ENCODE data around the gene ANKRD35. TPM values are rescaled to one million over a fixed set of nuclear protein-coding genes. Genes with fewer than 3 reads are reported as not detected.
A peak's percentile ranks its signal among the peaks of the same experiment; 100 is the strongest.

ANKRD35 gene
- total RNA-seq, 1 experiment from 2014 or later, result 0.25 TPM

DNA sequence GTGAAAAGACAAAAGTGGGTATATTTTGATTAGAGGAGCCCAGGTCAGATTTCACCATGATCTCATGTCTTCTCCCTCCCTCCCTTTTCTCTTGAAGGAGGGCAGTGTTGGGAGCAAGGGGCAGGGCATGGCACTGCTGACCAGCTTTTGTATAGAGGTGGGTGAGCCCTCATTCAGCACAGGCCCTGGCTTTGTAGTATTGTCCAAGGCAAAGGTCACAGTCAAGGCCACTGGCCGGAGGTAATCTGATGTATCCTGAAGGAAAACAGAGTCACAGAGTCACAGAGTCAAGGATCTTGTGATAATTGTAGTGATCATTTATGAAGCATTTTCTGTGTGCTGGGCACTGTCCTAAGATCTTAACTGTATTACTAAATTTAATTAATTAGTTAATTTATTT is 12.3 kb upstream of the ANKRD35 start:
- no peak for DNase-seq (ENCODE audit: low read depth)

- no peak for DNase-seq (ENCODE audit: low read depth)
Measured at GRCh38 chr1:145895471-145895870, 9.8 kb upstream of the ANKRD35 start.

GRCh38 chr1:145893306-145894055 is 7.8 kb upstream of the ANKRD35 start:
- DNase-seq (ENCODE audit: low read depth), result no peak

DNA sequence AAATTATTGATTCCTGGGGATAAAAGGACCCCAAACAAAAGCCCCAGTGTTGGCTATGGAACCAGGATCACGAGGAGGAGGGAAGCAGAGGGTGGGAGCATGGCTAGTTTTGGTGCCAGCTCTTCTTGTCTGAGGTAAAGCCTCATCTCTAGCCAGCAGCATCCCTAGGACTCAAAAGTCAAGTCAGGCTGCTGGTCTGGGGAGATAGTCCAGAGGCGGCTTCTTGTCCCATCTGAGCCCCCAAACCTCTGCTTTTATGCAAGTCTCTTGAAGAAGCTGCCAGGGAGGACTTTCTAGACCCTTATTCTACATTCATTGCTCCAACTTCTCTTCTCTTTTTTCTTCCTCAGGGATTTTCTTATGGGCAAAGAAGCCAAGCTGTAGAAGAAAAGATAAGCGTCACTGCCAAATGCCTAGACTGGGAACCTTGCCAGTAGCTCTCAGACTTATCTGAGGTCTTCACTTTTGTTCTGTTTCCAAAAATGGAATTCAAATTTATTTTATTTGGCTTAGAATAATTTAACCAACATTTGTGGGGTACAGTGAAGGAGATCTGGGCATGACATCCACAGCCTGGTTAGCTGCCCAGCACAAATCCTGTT is 6.9 kb upstream of the ANKRD35 start:
- DNase-seq (ENCODE audit: low read depth), result peak; percentile 72

GRCh38 chr1:145891587-145892485 is 6.2 kb upstream of the ANKRD35 start:
- DNase-seq (ENCODE audit: low read depth), result peak; percentile 100

DNA sequence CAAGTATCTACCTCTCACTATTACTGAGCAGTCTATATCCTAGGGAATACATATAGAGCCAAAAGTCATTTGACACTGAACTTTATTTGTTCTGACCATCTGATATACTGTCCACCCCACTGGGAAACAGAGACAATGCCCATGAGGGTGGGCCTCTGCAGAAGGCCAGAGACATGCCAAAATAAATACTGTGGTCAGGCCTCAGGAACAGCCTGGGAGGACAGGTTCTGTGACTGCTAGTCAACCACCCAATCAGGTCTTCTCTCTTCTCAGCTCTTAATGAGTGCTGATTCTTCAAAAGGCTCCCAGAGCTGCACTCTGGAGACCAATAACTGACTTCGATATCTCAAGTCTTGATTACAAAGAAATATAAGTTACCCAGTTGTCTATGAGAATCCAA is 5.5 kb upstream of the ANKRD35 start:
- peak; percentile 29 for DNase-seq (ENCODE audit: low read depth)

GRCh38 chr1:145889722-145890121 is 4.1 kb upstream of the ANKRD35 start:
- no peak for DNase-seq (ENCODE audit: low read depth)

- peak; percentile 43 for DNase-seq (ENCODE audit: low read depth)
Measured at GRCh38 chr1:145887631-145888030, 2.0 kb upstream of the ANKRD35 start.

- no peak for DNase-seq (ENCODE audit: low read depth)
Measured at GRCh38 chr1:145886816-145887215, 1.1 kb upstream of the ANKRD35 start.

DNA sequence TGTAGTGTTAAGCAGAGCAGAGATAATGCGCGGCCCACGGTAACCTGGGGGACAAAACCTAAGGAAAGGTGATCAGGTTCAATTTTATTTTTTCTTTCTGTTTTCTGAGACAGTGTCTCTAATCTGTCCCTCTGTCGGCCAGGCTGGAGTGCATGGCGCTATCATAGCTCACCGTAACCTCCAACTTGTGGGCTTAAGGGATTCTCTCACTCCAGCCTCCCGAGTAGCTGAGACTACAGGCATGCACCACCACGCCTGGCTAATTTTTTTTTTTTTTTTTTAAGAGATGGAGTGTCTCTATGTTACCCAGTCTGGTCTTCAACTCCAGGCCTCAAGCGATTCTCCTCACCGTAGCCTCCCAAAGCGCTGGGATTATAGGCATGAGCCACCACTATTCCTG is 724 bp upstream of the ANKRD35 start:
- DNase-seq (ENCODE audit: low read depth), result no peak

DNA sequence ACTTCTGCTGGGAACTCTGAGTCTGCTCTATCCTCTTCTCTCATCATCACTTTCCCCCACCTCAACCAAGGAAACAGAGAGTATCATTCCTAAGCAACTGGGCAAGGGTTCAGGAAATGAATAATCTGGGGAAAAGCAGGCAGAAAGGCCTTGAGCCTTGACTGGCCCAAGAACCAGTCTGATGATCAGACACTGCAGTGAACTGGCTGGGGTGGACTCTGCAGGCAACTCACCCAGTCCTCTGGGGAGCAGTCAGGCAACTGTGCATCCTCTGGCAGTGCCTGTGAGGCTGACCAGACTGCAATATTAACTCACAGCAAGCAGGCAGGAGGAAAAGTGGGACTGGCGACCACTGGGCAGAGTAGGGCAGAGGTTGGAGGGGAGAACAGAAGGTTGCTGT is 991 bp downstream of the ANKRD35 start:
- peak; percentile 33 for DNase-seq (ENCODE audit: low read depth)

GRCh38 chr1:145879775-145880174 is 5.9 kb downstream of the ANKRD35 start:
- no peak for DNase-seq (ENCODE audit: low read depth)

DNA sequence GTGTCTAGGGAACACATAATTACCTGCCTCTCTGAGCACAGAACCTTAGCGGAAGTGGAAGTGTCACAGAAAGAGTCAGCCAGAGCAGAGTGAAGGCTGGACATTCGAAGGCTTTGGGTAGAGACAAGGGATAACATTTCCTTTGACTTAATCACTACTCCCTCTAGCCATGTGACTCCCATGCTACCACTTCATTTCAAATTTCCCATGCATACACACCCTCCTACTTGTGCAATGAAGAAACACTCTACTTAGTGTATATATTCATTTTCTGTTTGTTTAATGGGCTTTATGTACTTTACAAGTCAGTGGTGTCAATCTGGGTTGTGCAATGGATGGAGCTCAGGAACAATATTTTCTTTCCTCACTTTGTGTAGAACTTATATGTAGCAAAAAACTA is 6.9 kb downstream of the ANKRD35 start:
- DNase-seq (ENCODE audit: low read depth), result no peak

DNA sequence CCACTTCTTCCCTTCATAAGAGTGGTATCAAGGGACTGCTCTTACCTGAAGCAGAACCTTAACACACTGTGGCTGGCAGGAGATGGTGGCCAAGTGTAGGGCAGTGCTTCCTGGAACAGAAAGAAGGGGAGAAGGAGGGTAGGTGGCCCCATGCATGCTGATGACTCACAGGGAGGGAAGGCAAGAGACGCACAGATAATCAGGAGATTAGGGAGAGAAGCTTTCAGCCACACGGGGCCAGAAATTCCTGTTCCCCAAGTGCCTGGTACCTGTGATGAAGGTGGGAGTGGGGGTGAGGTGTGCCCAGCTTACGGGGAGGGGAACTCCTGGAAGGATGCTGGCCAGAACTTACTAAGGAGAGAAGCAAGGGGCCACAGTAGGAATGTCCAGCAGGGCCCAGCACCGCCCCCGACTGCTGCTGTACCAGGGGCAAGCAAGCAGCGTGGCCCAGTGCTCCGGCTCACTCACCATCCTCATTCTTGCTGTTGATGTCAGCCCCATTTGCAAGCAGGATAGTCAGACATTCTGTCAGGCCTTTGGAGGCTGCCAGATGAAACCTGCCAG is 7.7 kb downstream of the ANKRD35 start:
- peak; percentile 22 for DNase-seq (ENCODE audit: low read depth)

DNA sequence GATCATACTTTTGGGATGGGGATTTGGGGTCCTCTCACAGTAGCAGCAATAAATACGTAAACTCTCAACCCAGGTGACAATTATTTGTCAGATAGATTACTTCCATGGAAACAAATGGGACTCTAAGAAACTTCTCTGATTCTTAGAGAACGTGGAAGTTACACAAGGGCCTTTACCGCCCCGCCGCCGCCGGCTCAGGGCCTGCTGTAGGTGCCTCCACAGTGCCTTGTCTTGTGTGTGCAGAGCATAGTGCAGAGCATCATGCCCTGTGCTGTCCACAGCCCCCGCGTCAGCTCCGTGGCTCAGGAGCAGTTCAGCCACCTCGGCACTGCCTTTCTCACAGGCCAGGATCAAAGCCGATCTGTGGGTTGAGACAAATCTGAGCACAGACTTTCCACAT is 11.0 kb downstream of the ANKRD35 start:
- DNase-seq (ENCODE audit: low read depth), result no peak

- DNase-seq (ENCODE audit: low read depth), result peak; percentile 46
Measured at GRCh38 chr1:145871994-145872924, 13.4 kb downstream of the ANKRD35 start.

DNA sequence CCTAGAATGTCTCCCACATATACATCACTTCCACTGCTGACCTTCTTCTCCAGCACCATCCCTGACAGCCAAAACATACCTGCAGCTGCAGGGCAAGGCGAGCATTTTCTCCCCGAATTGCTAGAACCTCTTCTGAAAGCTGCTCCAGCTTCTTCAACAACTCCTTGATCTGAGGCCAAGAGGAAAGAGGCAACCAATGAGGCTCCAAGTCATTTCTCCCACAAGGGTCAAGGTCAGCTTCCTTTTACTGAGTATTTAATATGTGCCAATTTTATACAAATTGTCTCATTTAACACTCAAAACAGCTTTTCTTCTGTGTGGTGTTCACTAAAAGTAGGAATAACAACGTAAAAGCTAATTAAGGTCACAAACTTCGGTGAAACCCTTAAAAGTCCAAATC is 17.4 kb downstream of the ANKRD35 start:
- no peak for DNase-seq (ENCODE audit: low read depth)

DNA sequence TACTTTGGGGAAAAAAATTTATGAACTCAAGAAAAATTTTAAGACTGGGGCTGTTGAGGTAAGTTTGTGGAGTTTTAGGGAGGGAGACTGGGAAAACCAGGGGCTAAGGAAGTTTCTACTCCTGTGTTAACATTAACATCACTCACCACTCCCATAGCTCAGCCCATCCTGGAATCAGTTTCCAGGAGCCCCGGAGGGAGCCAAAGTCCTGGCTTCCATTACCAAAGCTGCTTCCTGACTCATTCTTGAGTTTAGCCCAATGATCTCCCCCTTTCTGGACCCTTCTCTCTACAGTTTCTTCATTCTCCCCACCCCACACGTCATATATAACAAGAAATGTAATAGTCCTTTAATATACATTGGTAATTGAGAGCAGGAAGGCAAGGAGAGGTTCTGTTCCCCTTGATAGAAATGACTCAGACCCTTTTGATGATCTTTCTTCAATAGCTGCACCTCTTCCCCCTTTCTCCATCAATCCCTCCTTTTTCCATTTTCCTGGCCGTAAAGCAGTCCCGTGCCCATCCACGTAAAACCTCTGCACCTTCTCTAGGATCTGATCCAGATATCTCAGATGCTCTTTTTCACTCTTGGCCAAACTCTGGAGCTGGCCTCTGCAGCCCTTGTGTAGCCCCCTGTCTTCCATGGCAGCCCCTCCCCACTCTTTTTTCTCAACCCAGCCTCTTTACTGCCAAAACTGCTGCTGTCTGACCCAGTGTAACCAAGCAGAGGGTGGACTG is 22.2 kb downstream of the ANKRD35 start:
- no peak for DNase-seq (ENCODE audit: low read depth)

DNA sequence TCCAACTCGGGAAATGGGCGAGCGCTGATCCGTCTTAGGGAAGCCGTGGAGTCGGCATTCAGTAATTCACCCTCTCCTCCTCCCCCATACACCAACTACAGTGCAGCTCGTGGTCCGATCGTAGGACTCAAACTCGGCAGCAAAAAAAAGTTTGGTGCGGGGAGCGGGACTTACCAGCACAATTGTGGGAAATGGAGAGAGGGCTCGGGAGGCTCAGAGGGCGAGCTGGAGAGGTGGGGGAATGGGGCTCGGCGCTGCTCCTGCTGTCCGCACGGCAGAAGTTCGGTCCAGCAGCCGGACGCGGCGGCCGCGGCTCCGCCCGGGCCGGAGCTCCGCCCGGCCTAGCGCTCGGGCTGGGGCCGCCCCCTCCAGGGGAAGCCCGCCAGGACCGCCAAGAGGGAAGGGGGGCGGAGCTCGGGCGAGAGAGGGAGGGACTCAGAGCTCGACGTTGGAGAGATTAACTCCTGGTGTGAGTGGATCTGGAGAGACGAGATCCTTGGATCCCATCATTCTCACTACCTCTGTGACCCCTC is 26.1 kb downstream of the ANKRD35 start:
- peak; percentile 88 for DNase-seq (ENCODE audit: low read depth)

DNA sequence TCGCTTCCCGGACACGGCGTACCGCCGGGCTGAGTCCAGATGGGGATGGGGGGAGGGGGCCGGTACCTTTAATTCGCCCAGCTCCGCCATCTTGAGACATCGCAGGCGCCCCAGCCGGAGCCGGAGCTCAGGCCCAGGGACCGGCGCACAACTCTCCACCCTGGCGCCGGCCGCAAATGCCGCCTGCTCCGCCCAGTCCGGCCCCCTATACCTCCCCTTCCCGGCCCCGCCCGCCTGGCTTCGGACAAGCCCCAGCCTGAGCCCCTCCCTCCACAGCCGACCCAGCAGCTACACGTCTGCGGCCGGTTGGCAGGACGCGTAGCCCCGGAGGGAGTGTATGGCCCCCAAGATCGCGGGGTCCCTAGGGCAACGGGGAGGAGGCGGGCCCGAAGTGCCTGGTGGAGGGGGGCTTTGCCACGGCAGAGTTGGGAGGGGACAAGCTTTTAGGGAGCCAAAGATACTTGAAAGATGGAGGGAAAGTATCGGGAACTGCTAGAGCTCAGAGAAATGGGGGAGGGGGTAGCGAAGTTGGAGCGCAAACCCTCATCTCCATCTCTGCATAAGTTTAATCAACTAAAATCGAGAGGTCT is 26.7 kb downstream of the ANKRD35 start, which contains the start of gene PIAS3:
Gene PIAS3, minus strand, starts transcription at position 181 of the 590 bp plus-strand sequence. Its CDS starts 91 bp downstream, at position 90.
- peak; percentile 92 for DNase-seq (ENCODE audit: low read depth)
